ENCODE measurements around the gene S100A14.
A peak's percentile ranks its signal among the peaks of the same experiment; 100 is the strongest.

S100A14 gene

GRCh38 chr1:153633754-153634665, 17.9 kb upstream of the S100A14 start, which contains the start of gene CHTOP:
TSS of gene CHTOP (plus strand) at chr1:153634066. CDS start at chr1:153636589, 2,523 bp downstream.
- peaks cover 0 to 29% (median 11%) of the 10 kb centered on the region in 4 experiments for H3K4me1 ChIP-seq (ENCODE audit: control extremely low read depth in 1 of 4, control insufficient read depth in 4 of 4, insufficient read depth in 4 of 4, low read length in 3 of 4)
- WGBS (ENCODE audit: insufficient coverage), result 2% methylated on average over 53 of the region's 65 CpGs
- no peaks in the 10 kb centered on the region for H3K27me3 ChIP-seq (replicated peaks in 2 of 5; ENCODE audit: control insufficient read depth in 4 of 5, insufficient read depth in 5 of 5, low read length in 4 of 5)
- POLR2A ChIA-PET, result interaction anchor here (0.5 to 1.7 kb wide), 15 partner anchors 9 to 289 kb away, joined by 3 to 10 read pairs (median 4); partner anchors contain the start of genes GATAD2B, S100A6 and SNAPIN
- H3K36me3 ChIP-seq (ENCODE audit: control insufficient read depth in 4 of 4, insufficient read depth in 4 of 4, low read length in 3 of 4), result peaks cover 15 to 31% (median 26%) of the 10 kb centered on the region in 4 experiments
- H3K4me3 ChIP-seq (ENCODE audit: control insufficient read depth in 1 of 7, extremely low read depth in 1 of 7, insufficient read depth in 4 of 7, low read depth in 2 of 7, low read length in 6 of 7), result peak within 1 kb of the TSS; percentile 64 to 99 (median 90)
- CTCF ChIA-PET, result interaction anchor here (1.0 to 2.2 kb wide), 8 partner anchors 9 to 101 kb away, joined by 3 to 15 read pairs (median 4); no protein-coding TSS in a partner anchor
- H3K9me3 ChIP-seq (ENCODE audit: control extremely low read depth in 1 of 5, control insufficient read depth in 4 of 5, insufficient read depth in 2 of 5, low read depth in 1 of 5, low read length in 4 of 5), result no peaks in the 10 kb centered on the region
- H3K27ac ChIP-seq (ENCODE audit: insufficient read depth in 1 of 2, low read depth in 1 of 2, low read length in 2 of 2, poor library complexity in 1 of 2, severe bottlenecking in 2 of 2), result peak within 1 kb of the TSS; percentile 100
- DNase-seq, result peak; percentile 98 to 99 (median 99)

- H3K4me1 ChIP-seq (ENCODE audit: control extremely low read depth in 1 of 4, control insufficient read depth in 4 of 4, insufficient read depth in 4 of 4, low read length in 3 of 4), result peaks cover 0 to 36% (median 14%) of the 10 kb centered on the region in 4 experiments
- H3K27ac ChIP-seq (ENCODE audit: insufficient read depth in 1 of 2, low read depth in 1 of 2, low read length in 2 of 2, poor library complexity in 1 of 2, severe bottlenecking in 2 of 2), result peak overlapping the region in 1 of 2 experiments; percentile 100
- peaks cover 15 to 25% (median 20%) of the 10 kb centered on the region in 4 experiments for H3K36me3 ChIP-seq (ENCODE audit: control insufficient read depth in 4 of 4, insufficient read depth in 4 of 4, low read length in 3 of 4)
- CTCF ChIA-PET, result interaction anchor here (1.0 to 2.2 kb wide), 7 partner anchors 9 to 100 kb away, joined by 3 to 15 read pairs (median 5); no protein-coding TSS in a partner anchor
- no peak for DNase-seq
- peak overlapping the region in 5 of 7 experiments; percentile 33 to 99 (median 89) for H3K4me3 ChIP-seq (ENCODE audit: control insufficient read depth in 1 of 7, extremely low read depth in 1 of 7, insufficient read depth in 4 of 7, low read depth in 2 of 7, low read length in 6 of 7)
- POLR2A ChIA-PET, result interaction anchor here (0.7 to 1.7 kb wide), 9 partner anchors 10 to 290 kb away, joined by 3 to 10 read pairs (median 5); partner anchors contain the start of genes GATAD2B, S100A6 and SNAPIN
- no peaks in the 10 kb centered on the region for H3K27me3 ChIP-seq (replicated peaks in 2 of 5; ENCODE audit: control insufficient read depth in 4 of 5, insufficient read depth in 5 of 5, low read length in 4 of 5)
- H3K9me3 ChIP-seq (ENCODE audit: control extremely low read depth in 1 of 5, control insufficient read depth in 4 of 5, insufficient read depth in 2 of 5, low read depth in 1 of 5, low read length in 4 of 5), result no peaks in the 10 kb centered on the region
- WGBS (ENCODE audit: insufficient coverage), result 73% methylated on average over 17 of the region's 18 CpGs
These were observed 17.1 kb upstream of the S100A14 start for GRCh38 chr1:153633161-153633753.

GRCh38 chr1:153631047-153632022, 15.2 kb upstream of the S100A14 start:
- CTCF ChIA-PET, result interaction anchor here (1.0 to 21.2 kb wide), 6 partner anchors 16 to 121 kb away, joined by 3 to 262 read pairs (median 16); partner anchors contain the start of genes S100A14 and S100A16
- H3K27ac ChIP-seq (ENCODE audit: insufficient read depth in 1 of 2, low read depth in 1 of 2, low read length in 2 of 2, poor library complexity in 1 of 2, severe bottlenecking in 2 of 2), result no peak overlapping the region
- no peak for DNase-seq
- POLR2A ChIA-PET, result no interaction called here
- 100% methylated on average over 4 of the region's 10 CpGs for WGBS (ENCODE audit: insufficient coverage)
- H3K36me3 ChIP-seq (ENCODE audit: control insufficient read depth in 4 of 4, insufficient read depth in 4 of 4, low read length in 3 of 4), result peaks cover under 1 to 7% (median 4%) of the 10 kb centered on the region in 4 experiments
- no peak overlapping the region for H3K4me3 ChIP-seq (ENCODE audit: control insufficient read depth in 1 of 7, extremely low read depth in 1 of 7, insufficient read depth in 4 of 7, low read depth in 2 of 7, low read length in 6 of 7)
- H3K4me1 ChIP-seq (ENCODE audit: control extremely low read depth in 1 of 4, control insufficient read depth in 4 of 4, insufficient read depth in 4 of 4, low read length in 3 of 4), result peaks cover 0 to 37% (median 22%) of the 10 kb centered on the region in 4 experiments
- H3K27me3 ChIP-seq (replicated peaks in 2 of 5; ENCODE audit: control insufficient read depth in 4 of 5, insufficient read depth in 5 of 5, low read length in 4 of 5), result peaks cover 0 to 2% (median 0%) of the 10 kb centered on the region in 5 experiments
- no peaks in the 10 kb centered on the region for H3K9me3 ChIP-seq (ENCODE audit: control extremely low read depth in 1 of 5, control insufficient read depth in 4 of 5, insufficient read depth in 2 of 5, low read depth in 1 of 5, low read length in 4 of 5)

GRCh38 chr1:153630384-153630783, 14.3 kb upstream of the S100A14 start:
- CTCF ChIA-PET, result interaction anchor here (1.8 to 21.2 kb wide), 4 partner anchors 15 to 120 kb away, joined by 7 to 262 read pairs (median 68); partner anchors contain the start of genes S100A14 and S100A16
- 98% methylated on average over 6 of the region's 7 CpGs for WGBS (ENCODE audit: insufficient coverage)
- DNase-seq, result no peak
- H3K36me3 ChIP-seq (ENCODE audit: control insufficient read depth in 4 of 4, insufficient read depth in 4 of 4, low read length in 3 of 4), result no peaks in the 10 kb centered on the region
- POLR2A ChIA-PET, result no interaction called here
- no peak overlapping the region for H3K27ac ChIP-seq (ENCODE audit: insufficient read depth in 1 of 2, low read depth in 1 of 2, low read length in 2 of 2, poor library complexity in 1 of 2, severe bottlenecking in 2 of 2)
- H3K9me3 ChIP-seq (ENCODE audit: control extremely low read depth in 1 of 5, control insufficient read depth in 4 of 5, insufficient read depth in 2 of 5, low read depth in 1 of 5, low read length in 4 of 5), result no peaks in the 10 kb centered on the region
- peaks cover 0 to 32% (median 17%) of the 10 kb centered on the region in 4 experiments for H3K4me1 ChIP-seq (ENCODE audit: control extremely low read depth in 1 of 4, control insufficient read depth in 4 of 4, insufficient read depth in 4 of 4, low read length in 3 of 4)
- H3K27me3 ChIP-seq (replicated peaks in 2 of 5; ENCODE audit: control insufficient read depth in 4 of 5, insufficient read depth in 5 of 5, low read length in 4 of 5), result peaks cover 0 to 2% (median 0%) of the 10 kb centered on the region in 5 experiments
- H3K4me3 ChIP-seq (ENCODE audit: control insufficient read depth in 1 of 7, extremely low read depth in 1 of 7, insufficient read depth in 4 of 7, low read depth in 2 of 7, low read length in 6 of 7), result no peak overlapping the region

GRCh38 chr1:153629971-153630370, 13.8 kb upstream of the S100A14 start:
- POLR2A ChIA-PET, result no interaction called here
- CTCF ChIA-PET, result interaction anchor here (1.8 to 21.2 kb wide), 4 partner anchors 14 to 119 kb away, joined by 7 to 262 read pairs (median 68); partner anchors contain the start of genes S100A14 and S100A16
- no peak overlapping the region for H3K27ac ChIP-seq (ENCODE audit: insufficient read depth in 1 of 2, low read depth in 1 of 2, low read length in 2 of 2, poor library complexity in 1 of 2, severe bottlenecking in 2 of 2)
- no peaks in the 10 kb centered on the region for H3K36me3 ChIP-seq (ENCODE audit: control insufficient read depth in 4 of 4, insufficient read depth in 4 of 4, low read length in 3 of 4)
- peaks cover 0 to 28% (median 13%) of the 10 kb centered on the region in 4 experiments for H3K4me1 ChIP-seq (ENCODE audit: control extremely low read depth in 1 of 4, control insufficient read depth in 4 of 4, insufficient read depth in 4 of 4, low read length in 3 of 4)
- no peak for DNase-seq
- H3K9me3 ChIP-seq (ENCODE audit: control extremely low read depth in 1 of 5, control insufficient read depth in 4 of 5, insufficient read depth in 2 of 5, low read depth in 1 of 5, low read length in 4 of 5), result no peaks in the 10 kb centered on the region
- WGBS (ENCODE audit: insufficient coverage), result no CpG with 5 or more reads among the region's 1 CpG
- peaks cover 0 to 2% (median 0%) of the 10 kb centered on the region in 5 experiments for H3K27me3 ChIP-seq (replicated peaks in 2 of 5; ENCODE audit: control insufficient read depth in 4 of 5, insufficient read depth in 5 of 5, low read length in 4 of 5)
- no peak overlapping the region for H3K4me3 ChIP-seq (ENCODE audit: control insufficient read depth in 1 of 7, extremely low read depth in 1 of 7, insufficient read depth in 4 of 7, low read depth in 2 of 7, low read length in 6 of 7)

- Histone ChIP-seq H3K27ac (ENCODE audit: insufficient read depth in 1 of 2, low read depth in 1 of 2, low read length in 2 of 2, poor library complexity in 1 of 2, severe bottlenecking in 2 of 2) (no peak overlapping the region), H3K36me3 (ENCODE audit: control insufficient read depth in 4 of 4, insufficient read depth in 4 of 4, low read length in 3 of 4) (no peaks in the 10 kb centered on the region), H3K9me3 (ENCODE audit: control extremely low read depth in 1 of 5, control insufficient read depth in 4 of 5, insufficient read depth in 2 of 5, low read depth in 1 of 5, low read length in 4 of 5) (no peaks in the 10 kb centered on the region), H3K4me3 (ENCODE audit: control insufficient read depth in 1 of 7, extremely low read depth in 1 of 7, insufficient read depth in 4 of 7, low read depth in 2 of 7, low read length in 6 of 7) (no peak overlapping the region), H3K27me3 (replicated peaks in 2 of 5; ENCODE audit: control insufficient read depth in 4 of 5, insufficient read depth in 5 of 5, low read length in 4 of 5) (peaks cover 0 to 2% (median 0%) of the 10 kb centered on the region in 5 experiments), H3K4me1 (ENCODE audit: control extremely low read depth in 1 of 4, control insufficient read depth in 4 of 4, insufficient read depth in 4 of 4, low read length in 3 of 4) (peaks cover 0 to 26% (median 11%) of the 10 kb centered on the region in 4 experiments)
- no peak for DNase-seq
- ChIA-PET CTCF (interaction anchor here (0.7 to 21.2 kb wide), 10 partner anchors 14 to 316 kb away, joined by 3 to 262 read pairs (median 6); partner anchors contain the start of genes S100A14 and S100A16), POLR2A (interaction anchor here (0.6 kb wide), 1 partner anchor 40 kb away, joined by 3 read pairs; no protein-coding TSS in a partner anchor)
- 95% methylated on average over 4 of the region's 5 CpGs for WGBS (ENCODE audit: insufficient coverage)
These were observed 13.2 kb upstream of the S100A14 start for GRCh38 chr1:153629343-153629665.
